ENCODE data around the gene MAP6D1. TPM values are rescaled to one million over a fixed set of nuclear protein-coding genes. Genes with fewer than 3 reads are reported as not detected.

The MAP6D1 gene
- total and polyA plus RNA-seq, 2 donors (not counting 1 experiment from before 2014, with no cell fraction given) = 0.46 to 4.2 TPM

DNA sequence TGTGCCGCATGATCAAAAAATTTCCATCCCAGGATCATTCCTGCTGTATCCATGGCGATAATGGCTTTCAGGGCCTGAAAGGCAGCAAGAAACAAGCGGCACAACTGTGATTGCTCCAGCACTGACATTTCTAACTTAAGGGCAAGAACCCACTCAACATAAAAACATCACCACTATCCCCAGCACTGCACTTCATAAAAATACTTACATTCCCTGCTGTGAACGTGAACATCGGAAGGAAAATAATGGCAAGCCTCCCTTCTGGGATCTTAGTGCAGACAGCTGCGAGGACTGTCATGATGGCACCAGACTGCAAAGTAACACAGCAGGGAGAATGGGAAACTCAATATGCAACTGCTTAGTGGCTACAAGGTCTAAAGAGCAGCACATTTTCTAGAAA, 8.1 kb upstream of the MAP6D1 start:
- intact Hi-C loops (cut with micrococcal nuclease) = no loop called here
- WGBS (ENCODE audit: insufficient coverage) = over 99% methylated on average over 6 of the region's 6 CpGs
- no peak overlapping the region for H3K4me3 Mint-ChIP-seq
- Histone ChIP-seq H3K4me3 (ENCODE audit: control extremely low read depth in 1 of 5, extremely low read depth in 1 of 5, insufficient read depth in 1 of 5, low read depth in 2 of 5, low read length in 4 of 5) (no peak overlapping the region), H3K9me3 (ENCODE audit: control extremely low read depth in 1 of 3, control insufficient read depth in 2 of 3, insufficient read depth in 1 of 3, low read length in 2 of 3) (no peaks in the 10 kb centered on the region), H2AFZ (ENCODE audit: insufficient read depth, low read depth, low read length, poor library complexity, severe bottlenecking) (no peak overlapping the region), H3K9ac (ENCODE audit: low read length) (no peak overlapping the region), H3K27ac (ENCODE audit: low read length in 2 of 2) (no peak overlapping the region), H4K20me1 (ENCODE audit: control insufficient read depth, insufficient read depth, low read length, poor library complexity, severe bottlenecking) (no peaks in the 10 kb centered on the region), H3K4me2 (replicated peaks; ENCODE audit: low read depth, low read length, poor library complexity, severe bottlenecking) (no peak overlapping the region), H3K79me2 (ENCODE audit: control insufficient read depth, insufficient read depth, low read length) (no peaks in the 10 kb centered on the region), H3K4me1 (ENCODE audit: control insufficient read depth in 2 of 2, insufficient read depth in 2 of 2, low read length in 2 of 2) (no peaks in the 10 kb centered on the region), H3K27me3 (replicated peaks in 1 of 4; ENCODE audit: control extremely low read depth in 1 of 4, control insufficient read depth in 3 of 4, insufficient read depth in 4 of 4, low read length in 3 of 4) (no peaks in the 10 kb centered on the region), H3K36me3 (replicated peaks in 1 of 2; ENCODE audit: control extremely low read depth in 1 of 2, control insufficient read depth in 1 of 2, extremely low read depth in 1 of 2, insufficient read depth in 2 of 2, low read length in 1 of 2) (peaks cover 0 to 62% of the 10 kb centered on the region in 2 experiments)
- no peak for DNase-seq
- no peaks in the 10 kb centered on the region for H3K9me3 Mint-ChIP-seq (ENCODE audit: insufficient read depth)
- no peaks in the 10 kb centered on the region for H3K27me3 Mint-ChIP-seq
- H3K27ac Mint-ChIP-seq = no peak overlapping the region
- CTCF ChIA-PET = no interaction called here
- POLR2A ChIA-PET = no interaction called here
- ATAC-seq (ENCODE audit: low read depth) = no peak
- TF ChIP-seq, protein P1, sequence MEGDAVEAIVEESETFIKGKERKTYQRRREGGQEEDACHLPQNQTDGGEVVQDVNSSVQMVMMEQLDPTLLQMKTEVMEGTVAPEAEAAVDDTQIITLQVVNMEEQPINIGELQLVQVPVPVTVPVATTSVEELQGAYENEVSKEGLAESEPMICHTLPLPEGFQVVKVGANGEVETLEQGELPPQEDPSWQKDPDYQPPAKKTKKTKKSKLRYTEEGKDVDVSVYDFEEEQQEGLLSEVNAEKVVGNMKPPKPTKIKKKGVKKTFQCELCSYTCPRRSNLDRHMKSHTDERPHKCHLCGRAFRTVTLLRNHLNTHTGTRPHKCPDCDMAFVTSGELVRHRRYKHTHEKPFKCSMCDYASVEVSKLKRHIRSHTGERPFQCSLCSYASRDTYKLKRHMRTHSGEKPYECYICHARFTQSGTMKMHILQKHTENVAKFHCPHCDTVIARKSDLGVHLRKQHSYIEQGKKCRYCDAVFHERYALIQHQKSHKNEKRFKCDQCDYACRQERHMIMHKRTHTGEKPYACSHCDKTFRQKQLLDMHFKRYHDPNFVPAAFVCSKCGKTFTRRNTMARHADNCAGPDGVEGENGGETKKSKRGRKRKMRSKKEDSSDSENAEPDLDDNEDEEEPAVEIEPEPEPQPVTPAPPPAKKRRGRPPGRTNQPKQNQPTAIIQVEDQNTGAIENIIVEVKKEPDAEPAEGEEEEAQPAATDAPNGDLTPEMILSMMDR (IDR thresholded peaks at IDR 0.05) = no peak
- TF ChIP-seq EZH2 (IDR thresholded peaks at IDR 0.05; ENCODE audit: borderline replicate concordance, insufficient read depth, low read depth, low read length, poor library complexity, severe bottlenecking) = no peak
- no peaks in the 10 kb centered on the region for H3K4me1 Mint-ChIP-seq

DNA sequence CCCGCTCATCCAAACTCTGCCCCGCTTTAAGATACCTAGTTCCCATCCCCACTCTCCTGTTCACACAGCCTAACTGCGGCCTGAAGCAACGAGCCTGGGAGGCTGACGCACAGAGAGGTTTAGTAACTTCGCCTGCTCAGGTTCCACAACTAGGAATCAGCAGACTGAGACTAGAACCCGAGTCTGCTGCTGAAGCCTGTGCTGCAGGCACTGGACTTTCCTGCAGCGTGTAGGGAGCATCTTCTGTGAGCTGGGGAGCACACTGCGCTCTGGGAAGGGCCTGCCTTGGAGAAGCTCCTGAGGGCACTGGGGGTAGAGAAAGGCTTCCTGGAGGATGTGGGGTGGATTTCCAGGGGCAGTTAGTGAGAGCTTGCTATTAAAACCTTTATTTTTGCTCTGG, 4.8 kb upstream of the MAP6D1 start:
- Histone ChIP-seq H3K9ac (ENCODE audit: low read length) (no peak overlapping the region), H3K27ac (ENCODE audit: low read length in 2 of 2) (no peak overlapping the region), H3K79me2 (ENCODE audit: control insufficient read depth, insufficient read depth, low read length) (no peaks in the 10 kb centered on the region), H3K4me3 (ENCODE audit: control extremely low read depth in 1 of 5, extremely low read depth in 1 of 5, insufficient read depth in 1 of 5, low read depth in 2 of 5, low read length in 4 of 5) (no peak overlapping the region), H4K20me1 (ENCODE audit: control insufficient read depth, insufficient read depth, low read length, poor library complexity, severe bottlenecking) (no peaks in the 10 kb centered on the region), H3K36me3 (replicated peaks in 1 of 2; ENCODE audit: control extremely low read depth in 1 of 2, control insufficient read depth in 1 of 2, extremely low read depth in 1 of 2, insufficient read depth in 2 of 2, low read length in 1 of 2) (peaks cover 0 to 43% of the 10 kb centered on the region in 2 experiments), H3K9me3 (ENCODE audit: control extremely low read depth in 1 of 3, control insufficient read depth in 2 of 3, insufficient read depth in 1 of 3, low read length in 2 of 3) (no peaks in the 10 kb centered on the region), H2AFZ (ENCODE audit: insufficient read depth, low read depth, low read length, poor library complexity, severe bottlenecking) (no peak overlapping the region), H3K4me1 (ENCODE audit: control insufficient read depth in 2 of 2, insufficient read depth in 2 of 2, low read length in 2 of 2) (no peaks in the 10 kb centered on the region), H3K27me3 (replicated peaks in 1 of 4; ENCODE audit: control extremely low read depth in 1 of 4, control insufficient read depth in 3 of 4, insufficient read depth in 4 of 4, low read length in 3 of 4) (no peaks in the 10 kb centered on the region), H3K4me2 (replicated peaks; ENCODE audit: low read depth, low read length, poor library complexity, severe bottlenecking) (no peak overlapping the region)
- H3K4me3 Mint-ChIP-seq = no peak overlapping the region
- no peak for ATAC-seq (ENCODE audit: low read depth)
- intact Hi-C loops (cut with micrococcal nuclease) = no loop called here
- ChIA-PET POLR2A (no interaction called here), CTCF (no interaction called here)
- WGBS (ENCODE audit: insufficient coverage) = 93% methylated on average over 9 of the region's 9 CpGs
- TF ChIP-seq, protein P1 (IDR thresholded peaks at IDR 0.05) = no peak
- no peak for TF ChIP-seq EZH2 (IDR thresholded peaks at IDR 0.05; ENCODE audit: borderline replicate concordance, insufficient read depth, low read depth, low read length, poor library complexity, severe bottlenecking)
- DNase-seq = no peak
- peaks cover 4% of the 10 kb centered on the region for H3K4me1 Mint-ChIP-seq
- no peaks in the 10 kb centered on the region for H3K9me3 Mint-ChIP-seq (ENCODE audit: insufficient read depth)
- no peaks in the 10 kb centered on the region for H3K27me3 Mint-ChIP-seq
- H3K27ac Mint-ChIP-seq = no peak overlapping the region
